OCI-LY3 (cell line): ENCODE results near the gene HIVEP3.

Source experiments
- H2AFZ ChIP-seq: fragments of 200-600, 300-600 bp; shearing (Covaris generic); 2 replicates; pipeline ENCODE4 v1.6.0; 2014; ENCODE audit warnings: antibody characterized with exemption, low read depth, low read length
- H3K27ac ChIP-seq: fragments of 200-600, 300-600 bp; sonication (generic); 2 replicates; pipeline ENCODE4 v1.5.1; 2014; ENCODE audit warnings: mild to moderate bottlenecking, low read length, moderate library complexity, mixed read lengths
- H3K27me3 ChIP-seq: fragments of 200-600, 300-600 bp; sonication (generic); 2 replicates; pipeline ENCODE4 v1.6.1; 2014; ENCODE audit warnings: low read depth, low read length, mixed read lengths
- H3K36me3 ChIP-seq: fragments of 200-600, 300-600 bp; sonication (generic); replicated peaks from 2 replicates; pipeline ENCODE3; 2014; ENCODE audit warnings: low read depth, low read length, mixed read lengths
- H3K4me1 ChIP-seq: fragments of 300-600, 200-600 bp; sonication (generic); 2 replicates; pipeline ENCODE4 v1.6.1; 2014; ENCODE audit warnings: low read length, mixed read lengths
- H3K4me2 ChIP-seq: fragments of 200-600, 300-600 bp; sonication (generic); 2 replicates; pipeline ENCODE4 v1.6.1; 2014; ENCODE audit warnings: low read length, mixed read lengths
- H3K4me3 ChIP-seq: fragments of 300-600, 200-600 bp; sonication (generic); 2 replicates; pipeline ENCODE4 v1.5.1; 2014; ENCODE audit warnings: antibody characterized with exemption, mild to moderate bottlenecking, low read length, moderate library complexity
- H3K79me2 ChIP-seq: fragments of 300-600, 200-600 bp; shearing (Covaris generic); 2 replicates; pipeline ENCODE4 v1.6.1; 2014; ENCODE audit warnings: mild to moderate bottlenecking, low read length, mixed read lengths
- H3K9ac ChIP-seq: fragments of 300-600, 200-600 bp; shearing (Covaris generic); 2 replicates; pipeline ENCODE4 v1.6.0; 2014; ENCODE audit warnings: mild to moderate bottlenecking, low read length, moderate library complexity
- H3K9me3 ChIP-seq: fragments of 200-600, 300-600 bp; shearing (Covaris generic); 2 replicates; pipeline ENCODE4 v1.6.1; 2014; ENCODE audit warnings: low read length, mixed read lengths; ENCODE audit not compliant: insufficient read depth
- H4K20me1 ChIP-seq: fragments of 200-600, 300-600 bp; sonication (generic); 2 replicates; pipeline ENCODE4 v1.6.1; 2016; ENCODE audit warnings: low read length, mixed read lengths; ENCODE audit not compliant: insufficient read depth
- EZH2phosphoT487 ChIP-seq: fragments of 200-600 bp; shearing (Covaris generic); IDR thresholded peaks from 2 replicates; pipeline ENCODE4 v1.6.1; 2018; ENCODE audit warnings: antibody characterized with exemption, mixed run types, low read depth
- TF ChIP-seq, protein P1 (sequence below): fragments of 200-600, 300-600 bp; sonication (generic); IDR thresholded peaks from 2 replicates; pipeline ENCODE4 v1.5.1; 2014; ENCODE audit warnings: antibody characterized with exemption, low read length, low read depth

The HIVEP3 gene

DNA sequence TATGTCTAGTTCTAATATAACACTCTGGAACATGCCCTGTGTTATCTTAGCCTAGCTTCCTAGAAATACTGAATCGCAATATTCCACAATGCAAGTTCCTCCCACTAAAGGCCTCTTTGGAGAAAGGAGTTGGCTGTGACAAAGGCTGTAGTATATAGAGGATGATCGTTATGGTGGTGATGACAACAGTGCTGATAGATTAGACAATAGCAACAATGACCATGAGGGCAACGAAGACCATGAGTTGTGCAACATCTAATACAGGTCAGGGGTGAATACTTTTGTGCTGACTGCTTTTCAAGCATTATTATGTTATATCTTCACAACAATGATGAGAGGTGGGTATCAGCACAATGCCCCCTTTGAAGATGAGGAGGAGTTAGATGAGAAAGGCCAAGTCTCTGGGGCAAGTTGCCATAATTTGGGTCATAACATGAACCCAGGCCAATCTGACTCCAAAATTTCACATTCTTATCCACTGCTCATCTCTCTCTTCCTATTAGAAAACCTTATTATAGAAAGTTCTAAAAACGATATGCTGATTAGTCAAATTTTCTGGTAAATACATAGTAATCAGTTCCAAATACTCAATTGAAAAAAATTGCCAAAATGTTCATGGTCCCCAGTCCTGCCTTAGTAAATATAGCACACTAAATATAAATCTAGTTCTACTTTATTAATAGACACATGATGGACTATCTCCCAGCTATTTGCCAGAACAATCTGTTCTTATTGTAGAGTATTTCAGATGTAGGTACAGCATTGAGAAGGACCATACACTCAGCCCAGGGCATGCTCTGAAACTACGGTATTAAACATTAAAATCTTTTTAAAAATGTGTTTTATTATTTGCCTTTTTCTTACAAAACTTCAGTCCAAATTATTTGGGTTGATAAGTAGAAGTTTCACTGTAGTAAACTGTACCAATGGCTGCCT lies 37.5 kb downstream of the HIVEP3 start:
- H2AFZ ChIP-seq, result no peak overlapping the region
- H3K27me3 ChIP-seq, result no peaks in the 10 kb centered on the region
- H3K27ac ChIP-seq, result no peak overlapping the region
- no peaks in the 10 kb centered on the region for H3K9me3 ChIP-seq
- H3K36me3 ChIP-seq, result no peaks in the 10 kb centered on the region
- no peaks in the 10 kb centered on the region; the same call in 1 of the 2 replicates for H4K20me1 ChIP-seq
- no peak overlapping the region for H3K9ac ChIP-seq
- TF ChIP-seq EZH2phosphoT487, result no peak
- TF ChIP-seq, protein P1, sequence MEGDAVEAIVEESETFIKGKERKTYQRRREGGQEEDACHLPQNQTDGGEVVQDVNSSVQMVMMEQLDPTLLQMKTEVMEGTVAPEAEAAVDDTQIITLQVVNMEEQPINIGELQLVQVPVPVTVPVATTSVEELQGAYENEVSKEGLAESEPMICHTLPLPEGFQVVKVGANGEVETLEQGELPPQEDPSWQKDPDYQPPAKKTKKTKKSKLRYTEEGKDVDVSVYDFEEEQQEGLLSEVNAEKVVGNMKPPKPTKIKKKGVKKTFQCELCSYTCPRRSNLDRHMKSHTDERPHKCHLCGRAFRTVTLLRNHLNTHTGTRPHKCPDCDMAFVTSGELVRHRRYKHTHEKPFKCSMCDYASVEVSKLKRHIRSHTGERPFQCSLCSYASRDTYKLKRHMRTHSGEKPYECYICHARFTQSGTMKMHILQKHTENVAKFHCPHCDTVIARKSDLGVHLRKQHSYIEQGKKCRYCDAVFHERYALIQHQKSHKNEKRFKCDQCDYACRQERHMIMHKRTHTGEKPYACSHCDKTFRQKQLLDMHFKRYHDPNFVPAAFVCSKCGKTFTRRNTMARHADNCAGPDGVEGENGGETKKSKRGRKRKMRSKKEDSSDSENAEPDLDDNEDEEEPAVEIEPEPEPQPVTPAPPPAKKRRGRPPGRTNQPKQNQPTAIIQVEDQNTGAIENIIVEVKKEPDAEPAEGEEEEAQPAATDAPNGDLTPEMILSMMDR, result no peak
- no peak overlapping the region for H3K4me2 ChIP-seq
- 0 out of 2 replicates have a peak, but pooled peaks cover 4% of the 10 kb centered on the region for H3K79me2 ChIP-seq
- peaks cover 20% of the 10 kb centered on the region for H3K4me1 ChIP-seq
- H3K4me3 ChIP-seq, result no peak overlapping the region

DNA sequence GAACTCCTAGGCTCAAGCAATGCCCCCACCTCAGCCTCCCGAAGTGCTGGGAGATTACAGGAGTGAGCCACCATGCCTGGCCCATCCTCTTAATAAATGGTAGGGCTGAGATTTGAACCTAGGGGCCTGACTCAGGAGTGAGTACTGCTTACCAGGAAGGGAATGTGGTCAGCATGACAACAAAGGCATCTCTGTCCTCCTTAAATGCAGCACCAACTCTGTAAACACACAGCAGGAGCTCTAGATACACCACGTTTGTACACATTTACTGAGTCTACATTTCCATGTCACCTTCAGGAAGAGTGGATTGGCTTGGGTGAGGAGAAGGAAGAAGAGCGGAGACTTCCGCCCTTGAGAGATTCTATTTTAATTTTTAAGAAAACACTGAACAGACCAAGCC lies 38.5 kb downstream of the HIVEP3 start:
- no peak overlapping the region for H3K9ac ChIP-seq
- 0 out of 2 replicates have a peak, but pooled peaks cover 4% of the 10 kb centered on the region for H3K79me2 ChIP-seq
- H4K20me1 ChIP-seq, result no peaks in the 10 kb centered on the region; the same call in 1 of the 2 replicates

GRCh38 chr1:41879617-41880016 lies 39.1 kb downstream of the HIVEP3 start:
- no peaks in the 10 kb centered on the region for H3K27me3 ChIP-seq
- peaks cover 24% of the 10 kb centered on the region for H3K4me1 ChIP-seq
- H3K9ac ChIP-seq, result no peak overlapping the region
- H2AFZ ChIP-seq, result no peak overlapping the region
- no peaks in the 10 kb centered on the region for H3K9me3 ChIP-seq
- no peak overlapping the region for H3K27ac ChIP-seq
- H4K20me1 ChIP-seq, result no peaks in the 10 kb centered on the region; the same call in 1 of the 2 replicates
- no peak overlapping the region for H3K4me3 ChIP-seq
- no peaks in the 10 kb centered on the region for H3K36me3 ChIP-seq
- TF ChIP-seq, protein P1, result no peak
- no peak overlapping the region for H3K4me2 ChIP-seq
- H3K79me2 ChIP-seq, result 0 out of 2 replicates have a peak, but pooled peaks cover 4% of the 10 kb centered on the region

More for the DNA sequence above, 38.5 kb downstream of the HIVEP3 start:
- H3K4me1 ChIP-seq, result peaks cover 20% of the 10 kb centered on the region
- H3K27me3 ChIP-seq, result no peaks in the 10 kb centered on the region
- no peak overlapping the region for H3K27ac ChIP-seq
- H2AFZ ChIP-seq, result no peak overlapping the region
- H3K9me3 ChIP-seq, result no peaks in the 10 kb centered on the region
- H3K4me3 ChIP-seq, result no peak overlapping the region
- TF ChIP-seq EZH2phosphoT487, result no peak
- TF ChIP-seq, protein P1, result no peak
- H3K4me2 ChIP-seq, result no peak overlapping the region
- no peaks in the 10 kb centered on the region for H3K36me3 ChIP-seq

DNA sequence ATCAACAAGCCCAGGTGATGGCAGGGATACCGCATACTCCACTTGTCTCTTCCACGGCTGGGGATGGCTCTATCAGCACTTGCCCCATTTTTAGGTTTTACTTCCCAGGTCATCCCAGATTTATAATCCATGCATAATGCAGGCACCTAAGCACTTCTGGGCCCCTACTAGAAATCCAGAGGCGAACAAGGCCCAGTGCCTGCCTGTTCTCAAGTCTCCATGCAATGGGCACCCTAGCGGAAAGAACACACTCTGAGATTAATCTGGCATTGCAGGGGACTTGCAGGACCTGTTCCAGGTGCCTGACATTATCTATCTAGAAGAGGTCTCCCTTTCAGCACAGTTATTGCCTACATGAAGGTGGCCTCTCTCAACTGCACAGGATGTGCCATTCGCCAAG lies 39.8 kb downstream of the HIVEP3 start:
- Histone ChIP-seq H3K36me3 (no peaks in the 10 kb centered on the region), H3K4me1 (peaks cover 31% of the 10 kb centered on the region), H3K79me2 (no peaks in the 10 kb centered on the region)

More for the DNA sequence above, 39.8 kb downstream of the HIVEP3 start:
- no peak for TF ChIP-seq EZH2phosphoT487
- TF ChIP-seq, protein P1, result no peak
- Histone ChIP-seq H3K4me3 (no peak overlapping the region), H3K27me3 (no peaks in the 10 kb centered on the region), H2AFZ (no peak overlapping the region), H4K20me1 (no peaks in the 10 kb centered on the region; the same call in 1 of the 2 replicates), H3K4me2 (no peak overlapping the region), H3K9ac (no peak overlapping the region), H3K9me3 (no peaks in the 10 kb centered on the region), H3K27ac (no peak overlapping the region)
